Body of pancreas (tissue), 4 donors: ENCODE results near the gene CAMKMT.

Experiments
- CTCF ChIP-seq, 7 experiments: fragments of 450-650 bp in 4 of 7; fragments of 200-600 bp in 3 of 7; sonication (generic) in 3 of 7; IDR thresholded peaks; one replicate each; pipeline ENCODE4 v1.5.1; 2016 to 2019; ENCODE audit warnings: antibody characterized with exemption in 7 of 7
- POLR2A ChIP-seq, 3 donors: fragments of 450-650 bp; IDR thresholded peaks; one replicate each; pipeline ENCODE4 v1.6.1; 2016; ENCODE audit warnings: antibody characterized with exemption in 3 of 3, mild to moderate bottlenecking in 2 of 3

DNA sequence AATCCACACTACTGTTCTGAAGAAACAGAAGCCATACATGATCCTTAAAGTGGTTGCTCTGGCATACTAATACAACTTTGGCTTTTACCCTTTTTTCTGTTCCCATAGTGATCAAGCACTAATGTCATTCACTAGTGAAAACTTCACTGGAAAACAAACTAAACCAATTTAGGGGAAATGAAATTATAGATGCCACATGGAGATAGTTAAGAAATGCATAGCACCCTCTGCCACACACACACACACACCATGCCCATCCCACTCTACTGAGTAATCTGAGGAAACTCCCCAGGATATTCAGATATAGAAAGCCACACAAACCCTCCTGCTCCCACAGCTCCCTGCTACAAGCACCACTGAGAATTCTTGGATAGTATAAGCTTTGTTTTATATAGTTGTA is 47.4 kb upstream of the CAMKMT start:
- TF ChIP-seq CTCF (IDR thresholded peaks at IDR 0.05) (no peak), POLR2A (IDR thresholded peaks at IDR 0.05) (no peak)
